Mammary epithelial cell (primary cell): ENCODE measurements around the gene SSH3.

Experiments
- CTCF ChIP-seq, 2 donors: IDR thresholded peaks in 1 of 2; conservative IDR thresholded peaks in 1 of 2; 2 replicates each; pipeline ENCODE4 v1.5.1; 2011 to 2012; ENCODE audit warnings: inconsistent platforms in 2 of 2, low read length in 2 of 2, mild to moderate bottlenecking in 2 of 2, control low read depth in 1 of 2, low read depth in 1 of 2; ENCODE audit not compliant: insufficient read depth in 1 of 2; ENCODE audit errors: extremely low read depth in 1 of 2
- EZH2 ChIP-seq: IDR thresholded peaks from 2 replicates; pipeline ENCODE4 v1.6.1; 2012; ENCODE audit warnings: low read length, inconsistent platforms, borderline replicate concordance

GRCh38 chr11:67272327-67273259 lies 30.7 kb upstream of the SSH3 start:
- TF ChIP-seq CTCF (conservative IDR thresholded peaks at IDR 0.05 in 1 of 2, IDR thresholded peaks at IDR 0.05 in 1 of 2; ENCODE audit: extremely low read depth in 1 of 2, insufficient read depth in 1 of 2, low read depth in 1 of 2, low read length in 2 of 2) (no peak), EZH2 (no peak)
